SK-N-SH treated with all-trans-retinoic acid at 6 μM for 48 hours (cell line): ENCODE results near the gene ATL2.

Experiments
- ATAC-seq: fragments of 200-7000 bp; cut with Tn5 transposase; 3 replicates; pipeline ENCODE4 v1.9.1; 2020; ENCODE audit warnings: mild to moderate bottlenecking, moderate library complexity
- ARNTL ChIP-seq: fragments of 450-650 bp; formaldehyde crosslinking; IDR thresholded peaks from 2 replicates; pipeline ENCODE4 v1.5.0; 2020; ENCODE audit warnings: low read depth, mild to moderate bottlenecking, moderate library complexity, borderline replicate concordance
- BACH2 ChIP-seq: fragments of 250-450 bp; sonication (Bioruptor Pico); IDR thresholded peaks from 2 replicates; pipeline ENCODE4 v1.9.0; 2021; ENCODE audit warnings: mild to moderate bottlenecking, borderline replicate concordance
- CSDC2 ChIP-seq: fragments of 250-450 bp; sonication (Bioruptor Pico); IDR thresholded peaks from 2 replicates; pipeline ENCODE4 v1.5.0; 2020; ENCODE audit warnings: mild to moderate bottlenecking, moderate library complexity
- ESRRG ChIP-seq: fragments of 250-450 bp; sonication (Bioruptor Pico); IDR thresholded peaks from 2 replicates; pipeline ENCODE4 v1.6.1; 2021; ENCODE audit warnings: mild to moderate bottlenecking
- GLIS3 ChIP-seq: fragments of 250-450 bp; sonication (Bioruptor Pico); IDR thresholded peaks from 2 replicates; pipeline ENCODE4 v1.5.0; 2020; ENCODE audit warnings: mild to moderate bottlenecking, moderate library complexity
- ISL1 ChIP-seq: fragments of 250-450 bp; sonication (Bioruptor Pico); IDR thresholded peaks from 2 replicates; pipeline ENCODE4 v2.1.2; 2022; ENCODE audit warnings: mild to moderate bottlenecking, moderate library complexity
- OSR1 ChIP-seq: fragments of 250-450 bp; sonication (Bioruptor Pico); IDR thresholded peaks from 2 replicates; pipeline ENCODE4 v1.8.0; 2022; ENCODE audit warnings: moderate library complexity, mild to moderate bottlenecking, inconsistent platforms
- RARB ChIP-seq: fragments of 250-450 bp; sonication (Bioruptor Pico); IDR thresholded peaks from 2 replicates; pipeline ENCODE4 v1.8.0; 2021; ENCODE audit warnings: mild to moderate bottlenecking, moderate library complexity
- TCF4 ChIP-seq: fragments of 250-450 bp; sonication (Bioruptor Pico); IDR thresholded peaks from 2 replicates; pipeline ENCODE4 v1.8.0; 2021; ENCODE audit warnings: mild to moderate bottlenecking, moderate library complexity, borderline replicate concordance
- TOX ChIP-seq: fragments of 250-450 bp; sonication (Bioruptor Pico); IDR thresholded peaks from 2 replicates; pipeline ENCODE4 v1.8.0; 2021; ENCODE audit warnings: mild to moderate bottlenecking, moderate library complexity, borderline replicate concordance
- ZC3H10 ChIP-seq: fragments of 250-450 bp; sonication (Bioruptor Pico); IDR thresholded peaks from 2 replicates; pipeline ENCODE4 v1.5.1; 2021; ENCODE audit warnings: mild to moderate bottlenecking, moderate library complexity
- ZFP3 ChIP-seq: fragments of 250-450 bp; sonication (Bioruptor Pico); IDR thresholded peaks from 2 replicates; pipeline ENCODE4 v1.5.0; 2020; ENCODE audit warnings: mild to moderate bottlenecking, moderate library complexity
- ZFP30 ChIP-seq: fragments of 450-650 bp; formaldehyde crosslinking; IDR thresholded peaks from 2 replicates; pipeline ENCODE4 v1.5.0; 2022; ENCODE audit warnings: mild to moderate bottlenecking, moderate library complexity
- ZNF565 ChIP-seq: fragments of 450-650 bp; formaldehyde crosslinking; conservative IDR thresholded peaks from 2 replicates; pipeline ENCODE4 v1.5.0; 2020; ENCODE audit warnings: low read depth, mild to moderate bottlenecking, moderate library complexity
- ZNF70 ChIP-seq: fragments of 450-650 bp; formaldehyde crosslinking; IDR thresholded peaks from 2 replicates; pipeline ENCODE4 v1.5.0; 2020; ENCODE audit warnings: mild to moderate bottlenecking, moderate library complexity
- ZNF8 ChIP-seq: fragments of 450-650 bp; formaldehyde crosslinking; IDR thresholded peaks from 2 replicates; pipeline ENCODE4 v1.5.0; 2020; ENCODE audit warnings: mild to moderate bottlenecking, moderate library complexity
- TF ChIP-seq, protein P1 (sequence below): fragments of 250-450 bp; sonication (Bioruptor Pico); IDR thresholded peaks from 2 replicates; pipeline ENCODE4 v1.5.0; 2020; ENCODE audit warnings: mild to moderate bottlenecking, moderate library complexity
- TF ChIP-seq, protein P2 (sequence below): fragments of 250-450 bp; sonication (Bioruptor Pico); IDR thresholded peaks from 2 replicates; pipeline ENCODE4 v1.8.0; 2021; ENCODE audit warnings: low read depth, mild to moderate bottlenecking, moderate library complexity, borderline replicate concordance
- TF ChIP-seq, protein P3 (sequence below): fragments of 250-450 bp; sonication (Bioruptor Pico); IDR thresholded peaks from 2 replicates; pipeline ENCODE4 v1.5.1; 2021; ENCODE audit warnings: mild to moderate bottlenecking, moderate library complexity
- TF ChIP-seq, protein P4 (sequence below): fragments of 250-450 bp; sonication (Bioruptor Pico); IDR thresholded peaks from 2 replicates; pipeline ENCODE4 v1.5.1; 2020; ENCODE audit warnings: low read depth, mild to moderate bottlenecking, moderate library complexity

Gene ATL2

DNA sequence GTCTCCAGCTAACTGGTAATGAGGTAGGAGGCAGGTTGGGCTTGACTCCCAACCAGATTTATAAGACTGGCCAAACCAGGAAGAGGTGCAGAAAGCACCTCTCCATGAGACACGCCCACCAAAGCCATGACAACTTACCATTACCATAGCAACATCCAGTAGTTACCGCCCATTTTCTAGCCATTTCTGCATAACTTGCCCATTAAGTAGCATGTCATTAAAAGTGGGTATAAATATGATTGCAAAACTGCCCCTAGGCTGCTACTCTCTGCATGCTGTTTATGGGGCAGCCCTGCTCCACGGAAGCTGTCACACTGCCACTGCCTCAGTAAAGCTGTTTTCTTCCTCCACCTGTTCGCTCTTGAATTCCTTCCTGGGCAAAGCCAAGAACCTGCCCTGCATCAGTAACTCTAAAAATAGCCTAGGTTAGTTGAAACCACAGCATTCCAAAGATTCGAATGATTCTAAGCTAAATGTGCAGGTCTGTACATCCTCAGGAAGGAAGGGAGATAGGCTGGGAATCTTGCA is 131.9 kb downstream of the ATL2 start:
- TF ChIP-seq, protein P1, sequence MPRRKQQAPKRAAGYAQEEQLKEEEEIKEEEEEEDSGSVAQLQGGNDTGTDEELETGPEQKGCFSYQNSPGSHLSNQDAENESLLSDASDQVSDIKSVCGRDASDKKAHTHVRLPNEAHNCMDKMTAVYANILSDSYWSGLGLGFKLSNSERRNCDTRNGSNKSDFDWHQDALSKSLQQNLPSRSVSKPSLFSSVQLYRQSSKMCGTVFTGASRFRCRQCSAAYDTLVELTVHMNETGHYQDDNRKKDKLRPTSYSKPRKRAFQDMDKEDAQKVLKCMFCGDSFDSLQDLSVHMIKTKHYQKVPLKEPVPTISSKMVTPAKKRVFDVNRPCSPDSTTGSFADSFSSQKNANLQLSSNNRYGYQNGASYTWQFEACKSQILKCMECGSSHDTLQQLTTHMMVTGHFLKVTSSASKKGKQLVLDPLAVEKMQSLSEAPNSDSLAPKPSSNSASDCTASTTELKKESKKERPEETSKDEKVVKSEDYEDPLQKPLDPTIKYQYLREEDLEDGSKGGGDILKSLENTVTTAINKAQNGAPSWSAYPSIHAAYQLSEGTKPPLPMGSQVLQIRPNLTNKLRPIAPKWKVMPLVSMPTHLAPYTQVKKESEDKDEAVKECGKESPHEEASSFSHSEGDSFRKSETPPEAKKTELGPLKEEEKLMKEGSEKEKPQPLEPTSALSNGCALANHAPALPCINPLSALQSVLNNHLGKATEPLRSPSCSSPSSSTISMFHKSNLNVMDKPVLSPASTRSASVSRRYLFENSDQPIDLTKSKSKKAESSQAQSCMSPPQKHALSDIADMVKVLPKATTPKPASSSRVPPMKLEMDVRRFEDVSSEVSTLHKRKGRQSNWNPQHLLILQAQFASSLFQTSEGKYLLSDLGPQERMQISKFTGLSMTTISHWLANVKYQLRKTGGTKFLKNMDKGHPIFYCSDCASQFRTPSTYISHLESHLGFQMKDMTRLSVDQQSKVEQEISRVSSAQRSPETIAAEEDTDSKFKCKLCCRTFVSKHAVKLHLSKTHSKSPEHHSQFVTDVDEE (CRISPR knock-in tag): no peak
- TF ChIP-seq ZC3H10 (CRISPR knock-in tag) (no peak), ZNF8 (CRISPR knock-in tag) (no peak), ESRRG (no peak), RARB (CRISPR knock-in tag) (no peak), ZFP3 (CRISPR knock-in tag) (no peak), GLIS3 (CRISPR knock-in tag) (no peak), ZNF70 (CRISPR knock-in tag) (no peak), ZFP30 (no peak), ZNF565 (no peak), OSR1 (no peak), TOX (CRISPR knock-in tag) (no peak), BACH2 (CRISPR knock-in tag) (no peak), ISL1 (CRISPR knock-in tag) (no peak), CSDC2 (CRISPR knock-in tag) (no peak), TCF4 (no peak), ARNTL (no peak)
- TF ChIP-seq, protein P2, sequence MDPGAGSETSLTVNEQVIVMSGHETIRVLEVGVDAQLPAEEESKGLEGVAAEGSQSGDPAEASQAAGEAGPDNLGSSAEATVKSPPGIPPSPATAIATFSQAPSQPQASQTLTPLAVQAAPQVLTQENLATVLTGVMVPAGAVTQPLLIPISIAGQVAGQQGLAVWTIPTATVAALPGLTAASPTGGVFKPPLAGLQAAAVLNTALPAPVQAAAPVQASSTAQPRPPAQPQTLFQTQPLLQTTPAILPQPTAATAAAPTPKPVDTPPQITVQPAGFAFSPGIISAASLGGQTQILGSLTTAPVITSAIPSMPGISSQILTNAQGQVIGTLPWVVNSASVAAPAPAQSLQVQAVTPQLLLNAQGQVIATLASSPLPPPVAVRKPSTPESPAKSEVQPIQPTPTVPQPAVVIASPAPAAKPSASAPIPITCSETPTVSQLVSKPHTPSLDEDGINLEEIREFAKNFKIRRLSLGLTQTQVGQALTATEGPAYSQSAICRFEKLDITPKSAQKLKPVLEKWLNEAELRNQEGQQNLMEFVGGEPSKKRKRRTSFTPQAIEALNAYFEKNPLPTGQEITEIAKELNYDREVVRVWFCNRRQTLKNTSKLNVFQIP (CRISPR knock-in tag): no peak
- TF ChIP-seq, protein P3, sequence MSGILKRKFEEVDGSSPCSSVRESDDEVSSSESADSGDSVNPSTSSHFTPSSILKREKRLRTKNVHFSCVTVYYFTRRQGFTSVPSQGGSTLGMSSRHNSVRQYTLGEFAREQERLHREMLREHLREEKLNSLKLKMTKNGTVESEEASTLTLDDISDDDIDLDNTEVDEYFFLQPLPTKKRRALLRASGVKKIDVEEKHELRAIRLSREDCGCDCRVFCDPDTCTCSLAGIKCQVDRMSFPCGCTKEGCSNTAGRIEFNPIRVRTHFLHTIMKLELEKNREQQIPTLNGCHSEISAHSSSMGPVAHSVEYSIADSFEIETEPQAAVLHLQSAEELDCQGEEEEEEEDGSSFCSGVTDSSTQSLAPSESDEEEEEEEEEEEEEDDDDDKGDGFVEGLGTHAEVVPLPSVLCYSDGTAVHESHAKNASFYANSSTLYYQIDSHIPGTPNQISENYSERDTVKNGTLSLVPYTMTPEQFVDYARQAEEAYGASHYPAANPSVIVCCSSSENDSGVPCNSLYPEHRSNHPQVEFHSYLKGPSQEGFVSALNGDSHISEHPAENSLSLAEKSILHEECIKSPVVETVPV: no peak
- TF ChIP-seq, protein P4, sequence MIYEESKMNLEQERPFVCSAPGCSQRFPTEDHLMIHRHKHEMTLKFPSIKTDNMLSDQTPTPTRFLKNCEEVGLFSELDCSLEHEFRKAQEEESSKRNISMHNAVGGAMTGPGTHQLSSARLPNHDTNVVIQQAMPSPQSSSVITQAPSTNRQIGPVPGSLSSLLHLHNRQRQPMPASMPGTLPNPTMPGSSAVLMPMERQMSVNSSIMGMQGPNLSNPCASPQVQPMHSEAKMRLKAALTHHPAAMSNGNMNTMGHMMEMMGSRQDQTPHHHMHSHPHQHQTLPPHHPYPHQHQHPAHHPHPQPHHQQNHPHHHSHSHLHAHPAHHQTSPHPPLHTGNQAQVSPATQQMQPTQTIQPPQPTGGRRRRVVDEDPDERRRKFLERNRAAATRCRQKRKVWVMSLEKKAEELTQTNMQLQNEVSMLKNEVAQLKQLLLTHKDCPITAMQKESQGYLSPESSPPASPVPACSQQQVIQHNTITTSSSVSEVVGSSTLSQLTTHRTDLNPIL (CRISPR knock-in tag): no peak
- ATAC-seq: peak; percentile 72

DNA sequence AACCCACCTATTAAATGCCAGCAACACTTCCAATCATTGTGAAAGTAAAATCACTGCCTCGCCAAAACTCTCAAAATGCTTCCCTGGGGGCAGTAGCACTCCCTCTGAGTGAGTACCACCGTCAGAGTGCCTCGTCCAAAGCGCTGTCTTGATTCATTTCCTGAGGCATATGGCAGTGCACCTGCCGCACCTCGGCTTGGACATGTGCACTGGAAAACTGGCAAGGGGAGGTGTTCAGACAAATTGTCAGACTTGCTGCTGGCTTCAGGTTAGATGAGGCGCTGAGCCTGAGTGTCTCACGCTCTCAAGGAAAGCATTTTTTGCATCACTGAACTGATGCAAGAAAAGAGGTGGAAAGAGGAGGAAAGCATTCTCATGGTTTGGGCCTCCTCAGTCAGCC is 132.8 kb downstream of the ATL2 start:
- TF ChIP-seq ISL1 (CRISPR knock-in tag): no peak
- TF ChIP-seq, protein P2 (CRISPR knock-in tag): no peak
- TF ChIP-seq ZFP30: no peak
- TF ChIP-seq BACH2 (CRISPR knock-in tag): no peak
- TF ChIP-seq ZFP3 (CRISPR knock-in tag): no peak
- TF ChIP-seq ZNF70 (CRISPR knock-in tag): no peak
- TF ChIP-seq, protein P1 (CRISPR knock-in tag): no peak
- TF ChIP-seq, protein P3: no peak
- no peak for TF ChIP-seq TOX (CRISPR knock-in tag)
- no peak for TF ChIP-seq GLIS3 (CRISPR knock-in tag)
- ATAC-seq: no peak
